Panc1 (cell line): ENCODE data around the gene CAP1. TPM values are rescaled to one million over a fixed set of nuclear protein-coding genes. Genes with fewer than 3 reads are reported as not detected.

ENCODE experiments used
- ATAC-seq: fragments of 200-7000 bp; cut with Tn5 transposase; 2 replicates; pipeline ENCODE4 v1.9.1; 2020; ENCODE audit warnings: mild to moderate bottlenecking, moderate library complexity
- BruUV-seq: library from RNA; stranded (reverse); fragments of 400-500 nt; replicated peaks from 2 replicates; lab custom pipeline; 2021; lab: Mats Ljungman, UMichigan
- CTCF ChIA-PET: fragments of 300-600 bp; sonication (Branson Sonifier 250); formaldehyde crosslinking; loops from one replicate; lab custom pipeline; 2022; ENCODE audit warnings: antibody characterized with exemption; lab: Charles Lee
- POLR2A ChIA-PET: fragments of 300-600 bp; sonication (Branson Sonifier 250); formaldehyde crosslinking; loops from one replicate; lab custom pipeline; 2022; ENCODE audit warnings: antibody characterized with exemption; lab: Charles Lee
- DNase-seq: peaks from one replicate; pipeline ENCODE4 v3.0.0-alpha.2; 2010; ENCODE audit warnings: low read depth, low spot score
- H3K27ac ChIP-seq: 2 replicates; pipeline ENCODE4 v1.5.1; 2011; ENCODE audit warnings: mild to moderate bottlenecking, low read length, inconsistent platforms
- H3K27me3 ChIP-seq: fragments of 200-500 bp; sonication (Bioruptor generic); 2 replicates; pipeline ENCODE4 v1.6.0; 2014; ENCODE audit warnings: low read length, inconsistent platforms; ENCODE audit not compliant: control insufficient read depth, insufficient read depth
- H3K36me3 ChIP-seq: fragments of 200-500 bp; sonication (Bioruptor generic); 2 replicates; pipeline ENCODE4 v1.5.1; 2014; ENCODE audit warnings: inconsistent platforms, mild to moderate bottlenecking, low read length, moderate library complexity; ENCODE audit not compliant: control insufficient read depth, insufficient read depth
- H3K4me1 ChIP-seq: 2 replicates; pipeline ENCODE4 v1.5.1; 2011; ENCODE audit warnings: inconsistent platforms, mild to moderate bottlenecking, low read length, moderate library complexity; ENCODE audit not compliant: control insufficient read depth, insufficient read depth
- H3K4me3 ChIP-seq, 2 experiments: 2 replicates each; pipeline ENCODE4 v1.5.1; 2011 to 2012; ENCODE audit warnings: low read depth in 2 of 2, low read length in 2 of 2, mild to moderate bottlenecking in 2 of 2, inconsistent platforms in 1 of 2, moderate library complexity in 1 of 2
- H3K9me3 ChIP-seq: fragments of 200-500 bp; sonication (Bioruptor generic); 2 replicates; pipeline ENCODE4 v1.5.1; 2014; ENCODE audit warnings: low read depth, mild to moderate bottlenecking, inconsistent platforms, low read length, moderate library complexity; ENCODE audit not compliant: control insufficient read depth, insufficient read depth
- POLR2AphosphoS5 ChIP-seq: IDR thresholded peaks from 2 replicates; pipeline ENCODE4 v1.6.1; 2012; ENCODE audit warnings: mild to moderate bottlenecking, low read depth, low read length, moderate library complexity
- SIN3A ChIP-seq: IDR thresholded peaks from 2 replicates; pipeline ENCODE4 v1.6.1; 2012; ENCODE audit warnings: low read depth, mild to moderate bottlenecking, low read length, moderate library complexity, borderline replicate concordance; ENCODE audit not compliant: insufficient read depth
- TCF7L2 ChIP-seq: IDR thresholded peaks from 2 replicates; pipeline ENCODE4 v1.6.1; 2011; ENCODE audit warnings: mild to moderate bottlenecking, low read depth, low read length, inconsistent platforms
- in situ Hi-C: cut with HindIII; loops from 2 replicates; pipeline ENCODE4 v1.10.0; 2016; ENCODE audit warnings: low sequenced_read_pairs, low pct_unique_long_range_greater_than_20kb
- intact Hi-C: fragments of 100-400 bp; cut with micrococcal nuclease; formaldehyde crosslinking; loops from one replicate; pipeline ENCODE4 v1.10.0; 2022; ENCODE audit not compliant: unreplicated experiment
- total RNA-seq: library from RNA; stranded (reverse); gene quantifications from one replicate; pipeline ENCODE4 v1.2.1, GENCODE V29; 2021; ENCODE audit not compliant: unreplicated experiment
- TF ChIP-seq, protein P1 (sequence below), 2 experiments: IDR thresholded peaks; 2 replicates each; pipeline ENCODE4 v1.6.1; 2011 to 2012; ENCODE audit warnings: low read depth in 2 of 2, control low read depth in 1 of 2, low read length in 1 of 2, mild to moderate bottlenecking in 1 of 2, moderate library complexity in 1 of 2; ENCODE audit not compliant: insufficient read depth in 1 of 2
- TF ChIP-seq, protein P2 (sequence below): fragments of 450-650 bp; IDR thresholded peaks from 2 replicates; pipeline ENCODE4 v1.5.1; 2017; ENCODE audit warnings: mild to moderate bottlenecking

CAP1 gene
- total RNA-seq, 1 experiment from 2014 or later, result 463 TPM

DNA sequence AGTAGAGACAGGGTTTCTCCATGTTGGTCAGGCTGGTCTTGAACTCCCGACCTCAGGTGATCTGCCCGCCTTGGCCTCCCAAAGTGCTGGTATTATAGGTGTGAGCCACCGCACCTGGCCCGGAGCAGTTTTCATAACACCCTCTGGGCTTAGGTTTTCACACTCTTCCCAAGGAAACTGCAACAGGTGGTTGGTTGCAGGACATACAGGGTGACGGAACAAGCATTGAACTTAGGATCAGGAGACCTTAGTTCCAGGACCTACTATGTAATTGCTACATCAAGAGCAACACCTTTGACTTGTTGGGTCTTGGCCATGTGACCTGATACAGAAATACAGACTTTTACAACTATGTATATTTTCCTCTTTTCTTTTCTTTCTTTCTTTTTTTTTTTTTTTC is 47.6 kb upstream of the CAP1 start:
- ChIA-PET POLR2A (no interaction called here), CTCF (no interaction called here)
- TF ChIP-seq POLR2AphosphoS5 (no peak), SIN3A (no peak), TCF7L2 (no peak)
- TF ChIP-seq, protein P1, sequence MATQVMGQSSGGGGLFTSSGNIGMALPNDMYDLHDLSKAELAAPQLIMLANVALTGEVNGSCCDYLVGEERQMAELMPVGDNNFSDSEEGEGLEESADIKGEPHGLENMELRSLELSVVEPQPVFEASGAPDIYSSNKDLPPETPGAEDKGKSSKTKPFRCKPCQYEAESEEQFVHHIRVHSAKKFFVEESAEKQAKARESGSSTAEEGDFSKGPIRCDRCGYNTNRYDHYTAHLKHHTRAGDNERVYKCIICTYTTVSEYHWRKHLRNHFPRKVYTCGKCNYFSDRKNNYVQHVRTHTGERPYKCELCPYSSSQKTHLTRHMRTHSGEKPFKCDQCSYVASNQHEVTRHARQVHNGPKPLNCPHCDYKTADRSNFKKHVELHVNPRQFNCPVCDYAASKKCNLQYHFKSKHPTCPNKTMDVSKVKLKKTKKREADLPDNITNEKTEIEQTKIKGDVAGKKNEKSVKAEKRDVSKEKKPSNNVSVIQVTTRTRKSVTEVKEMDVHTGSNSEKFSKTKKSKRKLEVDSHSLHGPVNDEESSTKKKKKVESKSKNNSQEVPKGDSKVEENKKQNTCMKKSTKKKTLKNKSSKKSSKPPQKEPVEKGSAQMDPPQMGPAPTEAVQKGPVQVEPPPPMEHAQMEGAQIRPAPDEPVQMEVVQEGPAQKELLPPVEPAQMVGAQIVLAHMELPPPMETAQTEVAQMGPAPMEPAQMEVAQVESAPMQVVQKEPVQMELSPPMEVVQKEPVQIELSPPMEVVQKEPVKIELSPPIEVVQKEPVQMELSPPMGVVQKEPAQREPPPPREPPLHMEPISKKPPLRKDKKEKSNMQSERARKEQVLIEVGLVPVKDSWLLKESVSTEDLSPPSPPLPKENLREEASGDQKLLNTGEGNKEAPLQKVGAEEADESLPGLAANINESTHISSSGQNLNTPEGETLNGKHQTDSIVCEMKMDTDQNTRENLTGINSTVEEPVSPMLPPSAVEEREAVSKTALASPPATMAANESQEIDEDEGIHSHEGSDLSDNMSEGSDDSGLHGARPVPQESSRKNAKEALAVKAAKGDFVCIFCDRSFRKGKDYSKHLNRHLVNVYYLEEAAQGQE (IDR thresholded peaks at IDR 0.05; ENCODE audit: insufficient read depth in 1 of 2, low read depth in 2 of 2, low read length in 1 of 2), result no peak
- TF ChIP-seq, protein P2, sequence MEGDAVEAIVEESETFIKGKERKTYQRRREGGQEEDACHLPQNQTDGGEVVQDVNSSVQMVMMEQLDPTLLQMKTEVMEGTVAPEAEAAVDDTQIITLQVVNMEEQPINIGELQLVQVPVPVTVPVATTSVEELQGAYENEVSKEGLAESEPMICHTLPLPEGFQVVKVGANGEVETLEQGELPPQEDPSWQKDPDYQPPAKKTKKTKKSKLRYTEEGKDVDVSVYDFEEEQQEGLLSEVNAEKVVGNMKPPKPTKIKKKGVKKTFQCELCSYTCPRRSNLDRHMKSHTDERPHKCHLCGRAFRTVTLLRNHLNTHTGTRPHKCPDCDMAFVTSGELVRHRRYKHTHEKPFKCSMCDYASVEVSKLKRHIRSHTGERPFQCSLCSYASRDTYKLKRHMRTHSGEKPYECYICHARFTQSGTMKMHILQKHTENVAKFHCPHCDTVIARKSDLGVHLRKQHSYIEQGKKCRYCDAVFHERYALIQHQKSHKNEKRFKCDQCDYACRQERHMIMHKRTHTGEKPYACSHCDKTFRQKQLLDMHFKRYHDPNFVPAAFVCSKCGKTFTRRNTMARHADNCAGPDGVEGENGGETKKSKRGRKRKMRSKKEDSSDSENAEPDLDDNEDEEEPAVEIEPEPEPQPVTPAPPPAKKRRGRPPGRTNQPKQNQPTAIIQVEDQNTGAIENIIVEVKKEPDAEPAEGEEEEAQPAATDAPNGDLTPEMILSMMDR, result no peak
- no peak overlapping the region for H3K27ac ChIP-seq
- no peak for ATAC-seq
- no peaks in the 10 kb centered on the region for H3K27me3 ChIP-seq
- in situ Hi-C loops (no loop called here), intact Hi-C loops (no loop called here)
- no peak overlapping the region for H3K4me3 ChIP-seq
- no peaks in the 10 kb centered on the region for H3K4me1 ChIP-seq
- no peak for DNase-seq
- H3K9me3 ChIP-seq, result no peaks in the 10 kb centered on the region
- BruUV-seq, result no TSS peak
- H3K36me3 ChIP-seq, result no peaks in the 10 kb centered on the region

- Histone ChIP-seq H3K27ac (no peak overlapping the region), H3K4me1 (no peaks in the 10 kb centered on the region), H3K9me3 (no peaks in the 10 kb centered on the region), H3K4me3 (no peak overlapping the region), H3K36me3 (no peaks in the 10 kb centered on the region), H3K27me3 (no peaks in the 10 kb centered on the region)
- TF ChIP-seq, protein P1 (IDR thresholded peaks at IDR 0.05; ENCODE audit: insufficient read depth in 1 of 2, low read depth in 2 of 2, low read length in 1 of 2), result no peak
- TF ChIP-seq SIN3A, result no peak
- no peak for TF ChIP-seq POLR2AphosphoS5
- TF ChIP-seq, protein P2, result no peak
- TF ChIP-seq TCF7L2, result no peak
- ATAC-seq (no peak), DNase-seq (no peak)
- ChIA-PET CTCF (no interaction called here), POLR2A (no interaction called here)
- intact Hi-C loops, result no loop called here
- no TSS peak for BruUV-seq
- in situ Hi-C loops, result no loop called here
Measured at GRCh38 chr1:39995973-39996393, 44.5 kb upstream of the CAP1 start.
